ENCODE data around the gene DSCAM. TPM values are rescaled to one million over a fixed set of nuclear protein-coding genes. Genes with fewer than 3 reads are reported as not detected.

DSCAM gene
- total RNA-seq, 1 experiment from 2014 or later: 0.13 TPM

DNA sequence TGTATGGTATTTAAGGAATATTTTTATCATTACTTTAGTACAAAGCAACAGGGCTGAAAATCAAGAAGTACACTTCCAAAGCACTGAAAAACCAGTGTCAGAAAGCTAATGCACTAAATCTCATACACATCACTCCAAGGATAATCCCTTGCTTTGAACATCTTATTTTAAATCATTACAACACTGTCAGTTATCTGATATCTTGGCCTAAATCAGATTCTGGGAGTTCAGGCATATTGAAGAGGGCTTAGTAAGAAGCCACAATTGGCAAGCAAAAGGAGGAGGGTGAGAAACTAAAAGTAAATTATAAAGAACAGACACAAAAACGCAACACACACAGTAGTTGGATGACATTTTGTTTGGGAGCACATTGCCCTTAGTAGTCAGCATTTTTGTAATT is 531.3 kb downstream of the DSCAM start:
- no peaks in the 10 kb centered on the region for H3K4me1 Mint-ChIP-seq
- H3K36me3 Mint-ChIP-seq: no peaks in the 10 kb centered on the region
- no peak for ATAC-seq
- DNase-seq (ENCODE audit: low spot score): no peak
- no peaks in the 10 kb centered on the region for H3K9me3 Mint-ChIP-seq
- TF ChIP-seq CBFB (CRISPR knock-in tag; IDR thresholded peaks at IDR 0.05; ENCODE audit: low read depth): no peak
- no peak for TF ChIP-seq TEAD4 (CRISPR knock-in tag; IDR thresholded peaks at IDR 0.05)
- TF ChIP-seq ZNF121 (CRISPR knock-in tag; IDR thresholded peaks at IDR 0.05): no peak
- TF ChIP-seq TCF7 (CRISPR knock-in tag; IDR thresholded peaks at IDR 0.05; ENCODE audit: low read depth): no peak
- TF ChIP-seq, protein P1, sequence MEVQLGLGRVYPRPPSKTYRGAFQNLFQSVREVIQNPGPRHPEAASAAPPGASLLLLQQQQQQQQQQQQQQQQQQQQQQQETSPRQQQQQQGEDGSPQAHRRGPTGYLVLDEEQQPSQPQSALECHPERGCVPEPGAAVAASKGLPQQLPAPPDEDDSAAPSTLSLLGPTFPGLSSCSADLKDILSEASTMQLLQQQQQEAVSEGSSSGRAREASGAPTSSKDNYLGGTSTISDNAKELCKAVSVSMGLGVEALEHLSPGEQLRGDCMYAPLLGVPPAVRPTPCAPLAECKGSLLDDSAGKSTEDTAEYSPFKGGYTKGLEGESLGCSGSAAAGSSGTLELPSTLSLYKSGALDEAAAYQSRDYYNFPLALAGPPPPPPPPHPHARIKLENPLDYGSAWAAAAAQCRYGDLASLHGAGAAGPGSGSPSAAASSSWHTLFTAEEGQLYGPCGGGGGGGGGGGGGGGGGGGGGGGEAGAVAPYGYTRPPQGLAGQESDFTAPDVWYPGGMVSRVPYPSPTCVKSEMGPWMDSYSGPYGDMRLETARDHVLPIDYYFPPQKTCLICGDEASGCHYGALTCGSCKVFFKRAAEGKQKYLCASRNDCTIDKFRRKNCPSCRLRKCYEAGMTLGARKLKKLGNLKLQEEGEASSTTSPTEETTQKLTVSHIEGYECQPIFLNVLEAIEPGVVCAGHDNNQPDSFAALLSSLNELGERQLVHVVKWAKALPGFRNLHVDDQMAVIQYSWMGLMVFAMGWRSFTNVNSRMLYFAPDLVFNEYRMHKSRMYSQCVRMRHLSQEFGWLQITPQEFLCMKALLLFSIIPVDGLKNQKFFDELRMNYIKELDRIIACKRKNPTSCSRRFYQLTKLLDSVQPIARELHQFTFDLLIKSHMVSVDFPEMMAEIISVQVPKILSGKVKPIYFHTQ (CRISPR knock-in tag; IDR thresholded peaks at IDR 0.05): no peak
- TF ChIP-seq IRF2 (CRISPR knock-in tag; IDR thresholded peaks at IDR 0.05; ENCODE audit: borderline replicate concordance, low read depth): no peak
- no peak for TF ChIP-seq FOXJ3 (CRISPR knock-in tag; IDR thresholded peaks at IDR 0.05; ENCODE audit: borderline replicate concordance)
- no peak for TF ChIP-seq ZNF671 (CRISPR knock-in tag; IDR thresholded peaks at IDR 0.05)
- TF ChIP-seq MXD4 (CRISPR knock-in tag; IDR thresholded peaks at IDR 0.05; ENCODE audit: borderline replicate concordance): no peak
- no peak overlapping the region for H3K27ac Mint-ChIP-seq
- ChIA-PET POLR2A (no interaction called here), CTCF (no interaction called here)
- no peak overlapping the region for H3K4me3 Mint-ChIP-seq
- H3K27me3 Mint-ChIP-seq (ENCODE audit: low read depth): no peaks in the 10 kb centered on the region

DNA sequence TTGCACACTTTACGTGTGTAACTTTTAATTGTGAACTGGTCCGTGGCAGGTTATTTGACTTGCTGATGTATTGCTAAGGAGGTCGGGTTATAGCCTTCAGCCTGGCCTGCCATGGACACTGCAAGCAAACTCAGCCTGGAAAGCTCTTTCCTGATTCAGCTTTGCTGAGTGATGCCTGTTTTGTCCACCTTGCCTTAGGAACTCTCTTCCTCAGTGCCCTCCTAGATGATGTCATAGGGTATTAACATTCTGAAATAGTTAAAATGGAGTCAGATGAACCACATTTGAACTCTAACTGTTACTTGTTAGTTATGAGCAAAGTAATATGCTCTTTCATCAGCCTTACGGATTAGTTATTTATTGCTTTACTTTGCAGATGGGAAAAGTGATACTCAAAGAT is 533.7 kb downstream of the DSCAM start:
- ATAC-seq (no peak), DNase-seq (ENCODE audit: low spot score) (no peak)
- Mint-ChIP-seq H3K36me3 (no peaks in the 10 kb centered on the region), H3K9me3 (no peaks in the 10 kb centered on the region), H3K4me1 (no peaks in the 10 kb centered on the region), H3K27ac (no peak overlapping the region), H3K27me3 (ENCODE audit: low read depth) (no peaks in the 10 kb centered on the region), H3K4me3 (no peak overlapping the region)
- TF ChIP-seq IRF1 (CRISPR knock-in tag; IDR thresholded peaks at IDR 0.05): no peak
- TF ChIP-seq ZNF232 (CRISPR knock-in tag; IDR thresholded peaks at IDR 0.05): no peak
- TF ChIP-seq NFYB (CRISPR knock-in tag; conservative IDR thresholded peaks at IDR 0.05; ENCODE audit: low read depth): no peak
- TF ChIP-seq, protein P2, sequence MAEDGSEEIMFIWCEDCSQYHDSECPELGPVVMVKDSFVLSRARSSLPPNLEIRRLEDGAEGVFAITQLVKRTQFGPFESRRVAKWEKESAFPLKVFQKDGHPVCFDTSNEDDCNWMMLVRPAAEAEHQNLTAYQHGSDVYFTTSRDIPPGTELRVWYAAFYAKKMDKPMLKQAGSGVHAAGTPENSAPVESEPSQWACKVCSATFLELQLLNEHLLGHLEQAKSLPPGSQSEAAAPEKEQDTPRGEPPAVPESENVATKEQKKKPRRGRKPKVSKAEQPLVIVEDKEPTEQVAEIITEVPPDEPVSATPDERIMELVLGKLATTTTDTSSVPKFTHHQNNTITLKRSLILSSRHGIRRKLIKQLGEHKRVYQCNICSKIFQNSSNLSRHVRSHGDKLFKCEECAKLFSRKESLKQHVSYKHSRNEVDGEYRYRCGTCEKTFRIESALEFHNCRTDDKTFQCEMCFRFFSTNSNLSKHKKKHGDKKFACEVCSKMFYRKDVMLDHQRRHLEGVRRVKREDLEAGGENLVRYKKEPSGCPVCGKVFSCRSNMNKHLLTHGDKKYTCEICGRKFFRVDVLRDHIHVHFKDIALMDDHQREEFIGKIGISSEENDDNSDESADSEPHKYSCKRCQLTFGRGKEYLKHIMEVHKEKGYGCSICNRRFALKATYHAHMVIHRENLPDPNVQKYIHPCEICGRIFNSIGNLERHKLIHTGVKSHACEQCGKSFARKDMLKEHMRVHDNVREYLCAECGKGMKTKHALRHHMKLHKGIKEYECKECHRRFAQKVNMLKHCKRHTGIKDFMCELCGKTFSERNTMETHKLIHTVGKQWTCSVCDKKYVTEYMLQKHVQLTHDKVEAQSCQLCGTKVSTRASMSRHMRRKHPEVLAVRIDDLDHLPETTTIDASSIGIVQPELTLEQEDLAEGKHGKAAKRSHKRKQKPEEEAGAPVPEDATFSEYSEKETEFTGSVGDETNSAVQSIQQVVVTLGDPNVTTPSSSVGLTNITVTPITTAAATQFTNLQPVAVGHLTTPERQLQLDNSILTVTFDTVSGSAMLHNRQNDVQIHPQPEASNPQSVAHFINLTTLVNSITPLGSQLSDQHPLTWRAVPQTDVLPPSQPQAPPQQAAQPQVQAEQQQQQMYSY (CRISPR knock-in tag; IDR thresholded peaks at IDR 0.05): no peak
- TF ChIP-seq ZMAT4 (CRISPR knock-in tag; IDR thresholded peaks at IDR 0.05): no peak
- TF ChIP-seq ZNF423 (CRISPR knock-in tag; IDR thresholded peaks at IDR 0.05): no peak
- no peak for TF ChIP-seq CDX4 (CRISPR knock-in tag; IDR thresholded peaks at IDR 0.05; ENCODE audit: borderline replicate concordance)
- ChIA-PET CTCF (no interaction called here), POLR2A (no interaction called here)
